ENCODE measurements around the gene PLG. TPM values are rescaled to one million over a fixed set of nuclear protein-coding genes. Genes with fewer than 3 reads are reported as not detected.
"Not testable (repeated sequence)": the region's sequence is repeated elsewhere in the genome, so short reads cannot be mapped to it uniquely, and the experiment has no call there.

The PLG gene
- total and polyA plus RNA-seq, 12 donors: not detected

- TF ChIP-seq CTCF (IDR thresholded peaks at IDR 0.05): no peak
- WGBS, 2 donors: 10% methylated on average over 42 of the region's 42 CpGs
- intact Hi-C loops (cut with DNase I): no loop called here
- Histone ChIP-seq H3K27me3 (peaks cover 0 to 14% (median 12%) of the 10 kb centered on the region in 7 donors), H3K4me3 (no peak overlapping the region), H3K27ac (no peak overlapping the region), H3K36me3 (no peaks in the 10 kb centered on the region), H3K9me3 (peaks cover 0 to under 1% (median 0%) of the 10 kb centered on the region in 11 donors), H3K4me1 (no peaks in the 10 kb centered on the region)
- peak in 1 of 8 donors; percentile 29 for ATAC-seq
- DNase-seq: no peak
Observed at GRCh38 chr6:160678744-160679401, 23.2 kb upstream of the PLG start.

GRCh38 chr6:160679402-160679769 is 22.7 kb upstream of the PLG start:
- Histone ChIP-seq H3K4me3 (no peak overlapping the region), H3K36me3 (no peaks in the 10 kb centered on the region), H3K4me1 (no peaks in the 10 kb centered on the region), H3K27ac (no peak overlapping the region), H3K27me3 (peaks cover 0 to 14% (median 12%) of the 10 kb centered on the region in 7 donors), H3K9me3 (no peaks in the 10 kb centered on the region)
- DNase-seq (no peak), ATAC-seq (no peak)
- TF ChIP-seq CTCF (IDR thresholded peaks at IDR 0.05): peak in 3 of 9 donors; percentile 12 to 21 (median 17)
- intact Hi-C loops (cut with DNase I): no loop called here
- WGBS, 2 donors: 6 to 7% methylated on average over 14 of the region's 14 CpGs

GRCh38 chr6:160685101-160685761 is 16.8 kb upstream of the PLG start:
- H3K27me3 ChIP-seq; DNase-seq; H3K4me1 ChIP-seq; H3K4me3 ChIP-seq; H3K9me3 ChIP-seq; ATAC-seq; H3K27ac ChIP-seq; H3K36me3 ChIP-seq; intact Hi-C loops (cut with DNase I): not testable (repeated sequence)
- 93 to 94% methylated on average over 23 to 26 of the region's 32 CpGs for WGBS, 2 donors

GRCh38 chr6:160685762-160686450 is 16.1 kb upstream of the PLG start:
- H3K4me3 ChIP-seq: no peak overlapping the region
- intact Hi-C loops (cut with DNase I): no loop called here
- no peaks in the 10 kb centered on the region for H3K9me3 ChIP-seq
- no peaks in the 10 kb centered on the region for H3K4me1 ChIP-seq
- 81 to 82% methylated on average over 5 of the region's 5 CpGs for WGBS, 2 donors
- no peak for ATAC-seq
- DNase-seq: no peak
- H3K27me3 ChIP-seq: peaks cover 0 to 5% (median 0%) of the 10 kb centered on the region in 7 donors
- no peak for TF ChIP-seq CTCF (IDR thresholded peaks at IDR 0.05)
- H3K36me3 ChIP-seq: no peaks in the 10 kb centered on the region
- no peak overlapping the region for H3K27ac ChIP-seq

Data from heart right ventricle (tissue), 16 donors.